KOPT-K1 (cell line): ENCODE data around the gene CDC42BPA.

Source experiments
- H3K27ac ChIP-seq: fragments of 200-600 bp; sonication (generic); 2 replicates; pipeline ENCODE4 v1.5.1; 2016; ENCODE audit warnings: antibody characterized with exemption, mild to moderate bottlenecking, low read depth, low read length; ENCODE audit not compliant: poor library complexity, severe bottlenecking
- H3K36me3 ChIP-seq: fragments of 200-600 bp; sonication (generic); 2 replicates; pipeline ENCODE4 v1.5.1; 2017; ENCODE audit warnings: antibody characterized with exemption, mild to moderate bottlenecking, low read length, moderate library complexity; ENCODE audit not compliant: insufficient read depth
- H3K9me3 ChIP-seq: fragments of 200-600 bp; sonication (generic); 2 replicates; pipeline ENCODE4 v1.5.1; 2017; ENCODE audit warnings: antibody characterized with exemption, low read length, mild to moderate bottlenecking; ENCODE audit not compliant: insufficient read depth, poor library complexity, severe bottlenecking

CDC42BPA gene

DNA sequence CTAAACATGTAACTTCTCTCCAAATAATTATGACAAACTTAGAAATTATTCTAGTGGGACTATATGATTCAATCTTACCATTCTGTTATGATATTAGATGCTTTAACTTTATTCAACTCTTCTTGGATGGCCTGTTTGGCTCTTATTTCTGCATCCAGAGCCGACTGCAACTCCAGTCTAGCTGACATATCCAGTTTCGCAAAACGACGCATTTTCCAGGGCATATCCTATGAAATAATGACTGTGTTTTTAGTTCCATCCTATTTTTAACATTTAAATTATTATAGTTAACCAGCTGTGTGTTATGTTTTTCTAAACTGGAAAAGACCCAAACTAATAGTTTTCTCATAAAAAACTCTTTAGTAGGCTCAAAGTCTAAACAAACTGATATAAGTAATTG is 244.5 kb downstream of the CDC42BPA start:
- Histone ChIP-seq H3K27ac (no peak overlapping the region), H3K9me3 (no peaks in the 10 kb centered on the region), H3K36me3 (no peaks in the 10 kb centered on the region)

DNA sequence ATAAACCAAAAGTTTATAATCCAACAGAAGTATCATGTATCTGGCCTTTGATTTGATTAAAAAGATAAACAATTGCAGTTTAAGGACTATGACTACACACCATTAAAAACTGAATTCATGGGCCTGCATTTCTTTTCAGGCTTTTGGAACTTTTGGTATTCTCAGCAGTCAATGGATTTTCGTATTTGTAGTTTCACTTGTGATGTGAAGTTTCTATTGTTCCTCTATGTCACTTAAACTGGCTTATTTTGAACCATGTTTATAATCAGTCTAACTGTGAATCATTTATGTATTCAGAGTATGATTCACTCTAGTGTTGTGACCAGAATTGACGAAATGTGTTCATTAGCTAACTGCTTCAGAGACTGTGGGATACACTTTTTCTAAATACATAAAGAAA is 245.3 kb downstream of the CDC42BPA start:
- no peaks in the 10 kb centered on the region for H3K9me3 ChIP-seq
- H3K27ac ChIP-seq: no peak overlapping the region
- H3K36me3 ChIP-seq: no peaks in the 10 kb centered on the region

DNA sequence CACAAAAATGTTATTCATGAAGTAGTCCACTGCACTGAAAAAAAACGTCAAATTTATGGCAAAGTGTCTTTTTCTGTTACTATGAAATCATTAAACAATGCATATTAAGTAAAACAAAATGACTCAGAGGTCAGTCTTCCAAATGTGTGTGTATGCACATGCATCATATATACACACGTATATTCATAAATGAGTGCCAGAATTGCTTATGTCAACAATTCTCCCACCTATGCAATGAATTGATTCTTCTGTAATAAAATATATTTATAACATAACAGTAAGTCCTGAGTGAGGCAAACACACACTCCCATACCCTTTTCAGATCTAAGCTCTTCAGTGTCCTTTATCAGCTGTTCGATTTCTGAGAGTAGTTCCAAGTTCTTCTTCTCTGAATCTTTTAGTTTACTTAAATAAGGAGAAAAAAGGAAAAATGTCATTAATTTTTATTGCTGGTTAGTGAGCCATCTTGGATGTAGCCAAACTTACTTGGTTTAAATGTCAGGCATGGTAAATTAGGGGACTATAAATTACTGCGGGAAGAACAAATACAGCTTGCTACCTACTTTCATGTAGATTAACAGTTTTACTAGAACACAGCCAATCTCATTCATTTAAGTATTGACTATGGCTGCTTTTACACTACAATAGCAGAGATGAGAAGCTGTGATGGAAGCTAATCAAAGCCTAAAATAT is 246.3 kb downstream of the CDC42BPA start:
- Histone ChIP-seq H3K36me3 (no peaks in the 10 kb centered on the region), H3K9me3 (no peaks in the 10 kb centered on the region), H3K27ac (no peak overlapping the region)

DNA sequence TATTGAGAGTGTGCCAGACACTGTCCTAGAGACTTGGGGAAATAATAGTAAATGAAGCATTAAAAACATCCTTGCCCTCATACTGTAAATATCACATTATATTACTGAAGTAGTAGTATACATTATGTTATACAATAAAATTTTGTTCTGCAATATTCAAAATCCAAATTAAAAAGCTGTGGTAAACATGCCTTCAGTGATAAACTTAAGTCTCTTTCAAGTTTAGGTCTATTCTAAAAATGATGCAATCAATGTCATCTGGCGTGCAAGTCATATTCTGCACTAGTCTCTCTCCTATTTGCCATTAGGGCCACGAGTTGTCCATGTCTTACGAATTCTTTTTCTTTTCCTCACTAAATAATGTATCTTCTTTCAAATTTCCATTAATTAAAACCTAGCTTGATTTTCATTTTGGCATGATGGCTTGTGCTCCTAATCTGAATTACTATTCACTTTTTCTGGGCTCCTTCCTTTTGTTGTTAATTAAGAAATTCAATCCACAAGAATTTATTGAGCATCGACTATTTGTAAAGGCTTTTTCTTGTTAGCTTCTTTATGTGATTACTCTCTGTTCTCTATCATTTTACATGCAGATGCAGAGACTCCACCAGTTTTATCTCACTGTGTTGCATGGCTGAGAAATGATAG is 247.5 kb downstream of the CDC42BPA start:
- no peaks in the 10 kb centered on the region for H3K36me3 ChIP-seq
- no peak overlapping the region for H3K27ac ChIP-seq
- H3K9me3 ChIP-seq: no peaks in the 10 kb centered on the region

DNA sequence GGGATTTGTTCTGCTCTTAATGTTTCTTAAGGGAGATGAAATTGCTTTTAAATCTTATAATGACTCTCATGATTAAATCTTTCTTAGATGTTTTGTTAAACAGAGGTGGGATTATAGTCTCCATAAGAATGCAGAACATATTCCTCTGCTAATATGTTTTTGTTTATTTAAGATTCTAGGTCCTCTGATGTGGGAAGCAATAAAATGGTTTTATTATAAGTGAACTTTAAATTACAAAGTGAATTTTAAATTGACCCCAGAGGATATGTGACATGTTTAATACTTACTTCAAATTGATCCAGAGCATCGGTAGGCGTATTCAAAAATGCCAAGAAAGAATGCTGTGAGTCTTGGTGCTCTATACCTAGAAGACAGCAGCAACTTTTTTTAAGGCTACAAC is 248.8 kb downstream of the CDC42BPA start:
- H3K27ac ChIP-seq: no peak overlapping the region
- H3K9me3 ChIP-seq: no peaks in the 10 kb centered on the region
- no peaks in the 10 kb centered on the region for H3K36me3 ChIP-seq

DNA sequence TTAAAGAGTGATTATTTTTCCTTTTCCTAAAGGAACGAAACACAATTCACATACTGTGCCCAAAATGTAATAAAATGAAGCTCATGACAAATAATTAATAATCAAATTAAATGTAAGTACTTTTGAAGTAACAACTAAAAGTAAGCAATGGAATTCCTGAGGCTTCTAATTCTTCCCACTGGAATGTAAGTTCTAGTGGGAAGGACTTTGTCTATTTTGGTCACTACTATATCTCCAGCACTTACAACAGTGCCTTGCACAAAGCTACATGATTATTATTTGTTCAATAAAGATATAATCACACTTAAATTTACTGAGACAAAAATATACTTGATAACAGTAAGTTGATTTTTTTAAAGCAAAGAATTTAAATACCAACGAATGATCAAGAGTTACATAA is 249.4 kb downstream of the CDC42BPA start:
- Histone ChIP-seq H3K27ac (no peak overlapping the region), H3K9me3 (no peaks in the 10 kb centered on the region), H3K36me3 (no peaks in the 10 kb centered on the region)

DNA sequence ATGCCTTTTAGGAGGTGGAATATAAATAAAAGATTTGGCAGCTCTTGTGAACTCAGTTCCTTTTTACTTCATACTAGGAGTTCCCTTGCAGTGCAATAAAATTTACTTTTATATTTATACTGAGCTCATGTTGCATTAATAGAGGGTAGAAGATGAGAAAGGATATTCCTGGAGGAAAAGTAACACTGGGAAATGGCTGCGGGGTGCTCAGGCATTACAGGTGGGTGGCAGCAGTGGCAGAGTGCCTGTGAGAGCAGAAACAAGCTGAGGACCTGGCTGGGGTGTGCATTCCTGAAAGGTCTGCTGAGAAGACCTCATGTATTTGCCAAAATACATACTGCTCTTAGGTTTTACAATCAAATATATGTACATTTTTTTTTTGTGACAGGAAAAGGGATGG is 251.3 kb downstream of the CDC42BPA start:
- no peak overlapping the region for H3K27ac ChIP-seq
- no peaks in the 10 kb centered on the region for H3K9me3 ChIP-seq
- H3K36me3 ChIP-seq: no peaks in the 10 kb centered on the region

DNA sequence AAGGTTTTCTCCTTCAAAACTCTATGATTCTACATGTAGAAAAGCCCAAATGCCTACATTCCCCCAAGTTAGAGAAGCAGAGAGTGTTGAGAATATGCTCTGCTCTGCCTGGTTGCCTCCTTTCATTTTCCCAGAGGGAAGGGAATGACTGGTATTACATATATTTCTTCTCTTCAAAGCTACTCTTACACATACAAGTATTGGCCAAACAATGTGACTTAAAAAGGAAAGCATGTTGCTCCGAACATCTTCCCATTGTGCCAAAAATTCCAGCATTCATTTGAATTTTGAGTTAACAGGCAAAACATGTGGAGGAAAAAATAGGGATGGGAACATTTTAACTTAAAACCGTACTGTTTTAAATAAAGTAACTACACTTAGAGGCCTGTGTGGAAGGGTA is 253.0 kb downstream of the CDC42BPA start:
- Histone ChIP-seq H3K27ac (no peak overlapping the region), H3K9me3 (no peaks in the 10 kb centered on the region), H3K36me3 (no peaks in the 10 kb centered on the region)

DNA sequence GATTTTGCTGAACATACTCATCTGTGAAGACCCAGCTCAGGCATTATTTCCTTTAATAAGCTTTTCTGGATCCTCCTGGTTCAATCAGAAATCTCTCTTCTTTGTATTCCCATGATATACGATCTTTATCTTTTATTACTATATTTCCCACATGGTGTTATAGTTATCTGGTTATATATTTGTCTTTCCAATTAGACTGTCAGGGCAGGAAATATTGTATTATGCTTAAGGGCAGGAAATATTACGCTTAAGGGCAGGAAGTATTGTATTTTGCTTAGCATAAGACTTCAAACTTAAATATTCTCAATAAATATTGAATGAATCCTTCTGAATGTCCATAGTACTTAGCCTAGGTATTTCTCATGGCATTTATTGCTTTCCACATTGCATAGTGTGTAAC is 256.0 kb downstream of the CDC42BPA start:
- H3K36me3 ChIP-seq: no peaks in the 10 kb centered on the region
- no peak overlapping the region for H3K27ac ChIP-seq
- H3K9me3 ChIP-seq: no peaks in the 10 kb centered on the region

DNA sequence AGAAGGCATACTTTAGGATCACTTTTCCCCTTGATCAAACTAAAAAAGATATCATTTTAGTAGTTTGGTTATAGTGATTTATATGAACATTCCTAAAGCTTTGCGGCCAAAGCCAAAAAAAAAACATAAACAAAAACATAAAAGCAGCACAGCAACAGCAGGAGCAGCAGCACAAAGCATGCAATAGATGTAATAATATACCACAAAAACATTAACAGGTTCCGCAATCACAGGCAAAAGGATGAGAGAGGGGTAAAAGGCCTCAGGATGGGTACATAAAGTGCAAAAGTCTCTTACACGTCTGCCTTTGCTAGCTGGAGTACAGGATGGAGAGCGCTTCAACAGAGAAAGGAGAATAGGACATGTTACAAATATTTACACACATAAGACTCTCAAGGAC is 259.2 kb downstream of the CDC42BPA start:
- no peak overlapping the region for H3K27ac ChIP-seq
- H3K9me3 ChIP-seq: no peaks in the 10 kb centered on the region

DNA sequence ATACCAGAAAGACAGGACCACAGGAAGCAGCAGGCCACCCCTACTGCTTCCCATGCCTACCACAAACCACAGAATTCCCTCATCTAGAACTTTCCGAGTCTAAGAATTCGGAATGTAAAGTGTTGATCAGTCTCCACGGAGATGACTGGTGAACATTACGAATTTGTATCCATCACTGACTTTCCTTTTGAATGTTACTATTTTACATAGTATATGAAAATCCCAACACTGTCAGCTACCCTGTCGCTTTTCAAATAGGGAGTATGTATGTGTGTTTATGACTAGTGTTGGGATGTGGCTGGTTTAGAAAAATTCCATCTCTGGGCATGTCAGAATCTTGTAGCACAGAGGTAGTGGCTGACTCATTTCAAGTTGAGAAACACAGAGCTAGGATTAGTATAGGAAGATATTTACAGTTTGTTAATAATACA is 260.0 kb downstream of the CDC42BPA start:
- H3K27ac ChIP-seq: no peak overlapping the region
- H3K36me3 ChIP-seq: no peaks in the 10 kb centered on the region
- no peaks in the 10 kb centered on the region for H3K9me3 ChIP-seq

More for the DNA sequence above, 259.2 kb downstream of the CDC42BPA start:
- H3K36me3 ChIP-seq: no peaks in the 10 kb centered on the region

DNA sequence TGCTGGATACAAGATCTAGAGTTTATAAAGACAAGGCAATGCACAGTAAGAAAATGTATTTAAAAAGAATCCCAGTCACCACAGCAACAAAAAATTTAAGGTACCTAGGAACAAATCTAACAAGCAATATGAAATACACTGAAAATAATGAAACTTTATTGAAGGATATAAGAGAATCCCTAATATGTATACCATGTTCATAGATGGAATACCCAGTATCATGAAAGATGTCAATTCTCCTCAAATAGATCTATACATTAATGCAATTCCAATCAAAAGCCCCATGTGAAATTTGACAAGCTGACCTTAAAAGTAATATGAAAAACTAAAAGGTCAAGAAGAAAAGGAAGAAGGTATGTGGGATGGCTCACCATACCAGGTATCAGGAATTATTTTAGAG is 269.0 kb downstream of the CDC42BPA start:
- no peaks in the 10 kb centered on the region for H3K36me3 ChIP-seq
- no peak overlapping the region for H3K27ac ChIP-seq
- no peaks in the 10 kb centered on the region for H3K9me3 ChIP-seq

DNA sequence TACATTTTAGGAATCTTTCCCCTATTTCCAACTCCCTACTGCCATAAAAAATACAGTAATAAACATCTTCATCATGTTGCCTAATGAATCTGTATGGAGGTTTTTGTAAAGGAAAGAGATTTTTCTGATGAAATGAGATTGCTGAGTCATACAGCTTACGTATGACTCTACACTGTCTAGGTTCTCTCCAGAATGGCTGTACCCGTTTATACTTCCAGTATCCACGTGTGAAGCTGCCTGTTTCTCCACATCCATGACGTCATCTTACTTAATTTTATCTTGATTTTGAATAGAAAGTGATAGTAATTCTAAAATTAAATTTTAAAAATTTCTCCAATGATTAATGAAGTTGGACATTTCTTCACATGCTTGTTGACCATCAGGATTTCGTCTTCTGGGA is 274.5 kb downstream of the CDC42BPA start:
- Histone ChIP-seq H3K36me3 (no peaks in the 10 kb centered on the region), H3K9me3 (no peaks in the 10 kb centered on the region), H3K27ac (no peak overlapping the region)

DNA sequence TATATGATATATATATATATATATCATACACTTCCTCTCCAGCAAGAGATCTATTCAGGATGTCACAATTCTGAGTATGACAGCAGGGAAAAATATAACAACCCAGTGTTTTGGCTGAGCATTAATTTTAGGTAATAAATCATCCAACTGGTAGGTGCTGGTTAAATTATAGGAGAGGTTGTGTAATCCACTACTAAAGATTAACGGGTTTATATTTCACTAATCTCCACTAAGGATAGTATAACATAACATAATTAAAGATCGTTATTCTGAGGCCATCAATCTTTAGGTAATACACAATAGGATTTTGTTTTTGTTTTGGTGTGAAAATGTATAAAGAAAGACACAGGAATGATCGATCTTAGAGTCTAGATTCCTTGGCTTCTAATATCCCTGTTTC is 276.0 kb downstream of the CDC42BPA start:
- Histone ChIP-seq H3K36me3 (no peaks in the 10 kb centered on the region), H3K27ac (no peak overlapping the region), H3K9me3 (no peaks in the 10 kb centered on the region)

DNA sequence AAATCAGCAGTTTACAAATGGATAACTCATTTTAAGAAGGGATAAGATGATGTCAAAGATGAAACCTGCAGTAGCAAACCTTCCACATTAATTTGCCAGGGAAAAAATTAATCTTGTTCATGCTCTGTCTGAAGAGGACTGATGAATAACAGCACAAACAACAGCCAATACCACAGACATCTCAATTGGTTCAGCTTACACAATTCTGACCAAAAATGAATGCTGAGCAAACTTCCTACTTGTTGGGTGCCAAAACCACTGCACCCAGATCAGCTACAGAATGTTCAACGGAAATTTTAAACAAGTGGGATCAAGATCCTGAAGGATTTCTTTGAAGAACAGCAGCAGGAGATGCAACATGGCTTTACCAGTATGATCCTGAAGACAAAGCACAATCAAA is 279.9 kb downstream of the CDC42BPA start:
- Histone ChIP-seq H3K36me3 (no peaks in the 10 kb centered on the region), H3K27ac (no peak overlapping the region), H3K9me3 (no peaks in the 10 kb centered on the region)

DNA sequence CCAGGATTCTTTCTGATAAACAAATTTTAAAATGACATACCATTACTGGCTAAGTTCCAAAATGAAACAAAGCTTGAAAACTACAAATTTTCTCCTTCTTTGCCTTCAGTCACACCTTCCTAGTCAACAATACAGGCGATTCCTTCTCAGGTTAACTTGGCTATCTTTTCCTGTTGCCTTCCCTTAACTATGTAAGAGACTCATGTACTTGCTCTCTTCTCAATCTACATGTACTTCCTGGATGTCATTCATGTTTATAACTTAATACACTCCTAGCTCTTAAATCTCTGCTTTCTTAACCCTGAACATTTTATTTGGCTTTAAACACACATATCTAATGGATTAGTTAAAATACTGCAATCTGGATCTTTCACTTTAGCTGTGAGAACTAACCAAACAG is 281.2 kb downstream of the CDC42BPA start:
- H3K27ac ChIP-seq: no peak overlapping the region
- H3K9me3 ChIP-seq: no peaks in the 10 kb centered on the region
- H3K36me3 ChIP-seq: no peaks in the 10 kb centered on the region
